Activated CD8-positive, alpha-beta memory T cell treated with anti-CD3 and anti-CD28 coated beads, Interleukin-2, amount 50 U/mL, for 24 hours (primary cell): ENCODE measurements around the gene TTI1.
"Not testable (repeated sequence)": the region's sequence is repeated elsewhere in the genome, so short reads cannot be mapped to it uniquely, and the experiment has no call there.

ENCODE experiments used
- DNase-seq: peaks from one replicate; pipeline ENCODE4 v3.0.0-alpha.2; 2020; ENCODE audit errors: extremely low read depth

TTI1 gene

DNA sequence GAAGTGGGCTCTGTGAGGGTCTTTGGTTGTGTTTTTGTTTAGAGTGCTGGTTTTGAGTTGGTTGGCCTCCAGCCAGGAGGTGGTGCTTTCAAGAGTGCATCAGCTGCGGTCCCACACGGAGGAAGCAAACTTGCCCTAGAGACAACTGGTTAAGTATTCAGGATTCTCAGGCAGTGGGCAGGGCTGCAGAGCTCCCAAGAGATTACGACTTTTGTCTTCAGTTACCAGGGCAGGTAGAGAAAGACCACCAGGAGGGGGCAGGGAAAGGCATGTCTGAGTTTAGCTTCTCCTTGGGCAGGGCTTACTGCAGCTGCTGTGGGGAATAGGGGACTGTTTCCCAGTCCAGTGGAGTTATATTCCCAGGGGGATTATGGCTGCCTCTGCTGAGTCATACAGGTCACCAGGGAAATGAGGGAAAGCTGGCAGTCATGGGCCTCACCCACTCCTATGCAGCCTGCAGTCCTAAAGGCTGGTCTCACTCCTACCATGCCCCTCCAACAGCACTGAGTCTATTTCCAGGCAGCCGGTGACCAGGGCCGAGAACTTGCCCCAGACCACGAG, 64.3 kb downstream of the TTI1 start:
- DNase-seq: no peak

DNA sequence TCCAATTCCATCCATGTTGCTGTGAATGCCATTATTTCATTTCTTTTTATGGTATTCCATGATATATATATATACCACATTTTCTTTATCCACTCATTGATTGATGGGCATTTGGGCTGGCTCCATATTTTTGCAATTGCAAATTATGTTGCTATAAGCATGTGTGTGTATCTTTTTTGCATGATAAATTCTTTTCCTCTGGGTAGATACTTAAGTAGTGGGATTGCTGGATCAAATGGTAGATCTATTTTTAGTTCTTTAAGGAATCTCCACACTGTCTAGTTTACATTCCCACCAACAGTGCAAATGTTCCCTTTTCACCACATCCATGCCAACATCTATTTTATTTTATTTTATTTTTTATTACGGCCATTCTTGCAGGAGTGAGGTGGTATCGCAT, 69.8 kb downstream of the TTI1 start:
- DNase-seq: not testable (repeated sequence)

GRCh38 chr20:37961066-37961465, 72.2 kb downstream of the TTI1 start:
- DNase-seq: no peak

GRCh38 chr20:37958856-37959520, 74.3 kb downstream of the TTI1 start:
- no peak for DNase-seq

- DNase-seq: no peak
Observed at GRCh38 chr20:37956107-37956585, 77.1 kb downstream of the TTI1 start.

DNA sequence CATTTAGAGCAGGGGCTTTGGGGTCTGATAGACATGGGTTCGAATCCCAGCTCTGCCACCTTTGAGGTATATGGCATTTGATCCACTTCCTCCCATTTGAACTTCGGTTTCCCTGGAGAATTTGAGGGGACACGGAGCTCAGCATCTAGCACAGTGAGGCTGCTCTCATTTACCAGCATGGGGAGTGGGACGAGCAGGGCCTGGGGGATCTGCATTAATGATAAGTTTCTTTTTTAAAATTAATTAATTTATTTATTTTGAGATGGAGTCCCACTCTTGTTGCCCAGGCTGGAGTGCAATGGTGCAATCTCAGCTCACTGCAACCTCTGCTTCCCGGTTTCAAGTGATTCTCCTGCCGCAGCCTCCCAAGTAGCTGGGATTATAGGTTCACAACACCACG, 77.7 kb downstream of the TTI1 start:
- no peak for DNase-seq

GRCh38 chr20:37954626-37955025, 78.6 kb downstream of the TTI1 start:
- DNase-seq: no peak

- no peak for DNase-seq
Observed at GRCh38 chr20:37954190-37954589, 79.1 kb downstream of the TTI1 start.

DNA sequence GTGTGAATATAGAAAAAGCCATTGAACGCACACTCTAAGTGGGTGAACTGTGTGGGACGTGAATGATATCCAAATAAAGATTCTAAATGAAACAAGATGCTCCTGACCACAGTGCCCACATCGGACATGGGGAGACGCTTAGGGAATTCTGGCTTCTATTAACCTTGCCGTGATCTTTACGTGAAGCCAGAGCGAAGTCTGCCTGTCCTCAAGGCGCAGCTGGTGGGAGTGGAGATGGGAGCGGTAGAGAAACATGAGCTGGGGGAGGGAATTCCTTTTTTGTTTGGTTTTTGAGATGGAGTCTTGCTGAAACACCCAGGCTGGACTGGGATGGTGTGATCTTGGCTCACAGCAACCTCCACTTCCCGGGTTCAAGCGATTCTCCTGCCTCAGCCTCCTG, 84.3 kb downstream of the TTI1 start:
- no peak for DNase-seq

- no peak for DNase-seq
Observed at GRCh38 chr20:37947943-37948342, 85.3 kb downstream of the TTI1 start.

DNA sequence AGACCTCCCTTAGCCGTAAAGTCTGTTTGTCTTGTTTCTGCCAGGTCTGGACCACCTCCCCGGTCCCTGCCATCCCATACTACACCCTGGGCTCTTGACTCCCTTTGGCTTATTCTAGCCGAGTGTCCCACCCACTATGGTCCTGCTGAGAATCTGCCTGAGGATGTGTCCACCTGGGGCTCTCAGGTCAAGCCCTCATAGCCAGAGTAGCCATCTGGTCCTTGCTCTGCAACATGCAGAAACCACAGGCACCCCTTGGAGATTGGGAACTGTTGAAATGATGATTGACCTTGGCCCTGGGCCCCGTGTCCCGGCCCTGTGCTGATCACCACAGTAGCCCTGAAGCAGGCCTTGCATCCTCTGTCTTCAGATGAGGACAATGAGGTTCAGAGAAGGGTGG, 86.3 kb downstream of the TTI1 start:
- no peak for DNase-seq

GRCh38 chr20:37945091-37945547, 88.1 kb downstream of the TTI1 start:
- no peak for DNase-seq

DNA sequence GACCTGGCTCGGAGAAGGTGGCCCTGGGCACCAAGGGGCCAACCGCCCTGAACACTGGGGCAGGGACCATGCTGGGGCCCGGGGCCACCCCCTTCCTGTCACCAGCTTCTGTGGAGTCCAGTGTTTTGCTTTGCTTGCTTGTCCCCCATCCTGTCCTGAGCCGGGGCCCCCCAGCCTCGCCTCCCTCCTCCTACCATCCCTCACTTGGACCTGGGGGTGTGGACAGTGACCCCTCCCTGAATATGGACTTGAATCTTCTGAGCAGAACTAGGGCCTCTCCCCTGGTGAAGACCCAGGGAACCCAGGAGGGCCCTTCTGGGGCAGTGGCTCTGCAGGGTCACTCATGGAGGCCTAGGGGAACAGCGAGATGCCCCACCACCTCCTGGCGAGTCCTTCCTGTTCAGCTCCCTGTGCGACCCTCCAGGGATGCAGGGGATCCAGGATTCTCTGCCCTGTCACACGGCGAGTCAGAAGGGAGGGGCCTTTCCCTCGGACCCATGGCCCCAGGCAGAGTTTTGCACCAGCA, 88.7 kb downstream of the TTI1 start:
- DNase-seq: no peak

GRCh38 chr20:37943501-37944455, 89.5 kb downstream of the TTI1 start:
- no peak for DNase-seq

GRCh38 chr20:37943033-37943432, 90.2 kb downstream of the TTI1 start:
- no peak for DNase-seq

GRCh38 chr20:37941992-37942391, 91.3 kb downstream of the TTI1 start:
- DNase-seq: no peak

DNA sequence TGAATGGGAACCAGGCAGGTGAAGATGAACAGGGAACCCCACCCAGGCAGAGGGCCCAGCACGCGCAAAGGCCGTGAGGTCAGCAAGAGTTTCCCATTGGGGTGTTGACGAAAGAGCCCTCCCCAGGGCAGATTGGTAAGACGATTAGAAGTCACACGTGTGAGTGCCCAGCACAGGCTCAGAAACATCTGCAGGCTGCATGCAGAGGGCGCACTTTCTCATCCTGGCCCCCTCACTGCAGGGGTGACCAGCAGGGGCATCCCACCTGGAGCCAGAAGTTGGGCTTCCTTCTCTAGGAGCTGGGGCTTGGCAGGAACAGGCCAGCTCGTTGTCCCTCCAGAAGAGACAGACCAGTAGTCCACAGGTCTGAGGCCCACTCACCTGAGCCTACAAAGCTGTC, 91.9 kb downstream of the TTI1 start:
- no peak for DNase-seq

GRCh38 chr20:37940858-37941257, 92.4 kb downstream of the TTI1 start:
- DNase-seq: no peak

- DNase-seq: no peak
Observed at GRCh38 chr20:37939701-37940560, 93.3 kb downstream of the TTI1 start.

- DNase-seq: no peak
Observed at GRCh38 chr20:37938954-37939353, 94.3 kb downstream of the TTI1 start.

DNA sequence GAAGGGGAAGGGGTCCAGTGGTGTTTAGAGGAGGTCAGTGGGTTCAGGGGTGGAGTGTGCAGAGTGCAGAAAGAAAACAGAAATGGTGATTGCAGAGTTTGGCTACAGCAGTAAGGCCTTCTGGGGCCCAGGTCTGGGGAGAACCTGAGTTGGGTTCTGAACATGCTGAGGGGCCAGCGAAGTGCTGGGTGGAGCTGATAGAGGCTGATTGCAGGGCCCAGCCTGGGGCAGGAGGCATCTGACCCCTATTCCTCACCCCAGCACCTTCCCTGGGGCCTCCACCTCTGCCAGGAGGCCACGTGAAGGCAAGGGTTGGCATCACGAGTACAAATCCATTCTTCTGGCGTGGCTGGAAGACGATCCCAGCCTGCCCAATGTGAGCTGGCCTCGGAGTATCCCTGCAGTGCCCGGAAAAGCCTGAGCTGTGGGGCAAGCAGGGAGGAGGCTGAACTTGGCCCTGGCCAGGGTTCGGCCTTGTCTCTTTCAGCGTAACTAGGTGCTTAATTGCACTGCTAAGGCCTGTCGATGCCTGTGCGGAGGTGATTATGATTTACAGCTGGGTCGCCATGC, 95.0 kb downstream of the TTI1 start:
- DNase-seq: no peak
